Endothelial cell of umbilical vein (primary cell): ENCODE data around the gene SKA1. TPM values are rescaled to one million over a fixed set of nuclear protein-coding genes. Genes with fewer than 3 reads are reported as not detected.

ENCODE experiments used
- BruUV-seq: library from RNA; stranded (reverse); fragments of 400-500 nt; replicated peaks from 2 replicates; lab custom pipeline; 2021; lab: Mats Ljungman, UMichigan
- CTCF ChIA-PET: fragments of 300-600, 350-600 bp; sonication (Branson Sonifier 250); formaldehyde crosslinking; loops from one replicate; lab custom pipeline; 2021; ENCODE audit warnings: antibody characterized with exemption, inconsistent platforms; lab: Charles Lee
- POLR2A ChIA-PET: fragments of 300-600, 350-600 bp; sonication (Branson Sonifier 250); formaldehyde crosslinking; loops from one replicate; lab custom pipeline; 2021; ENCODE audit warnings: antibody characterized with exemption, inconsistent platforms; lab: Charles Lee
- DNase-seq: peaks from one replicate; pipeline ENCODE4 v3.0.0-alpha.2; 2011; ENCODE audit warnings: low read depth, low spot score
- FAIRE-seq: peaks from 2 replicates; lab custom pipeline; 2011; peaks lifted over from hg19 to GRCh38; lab: Jason Lieb, UNC
- H2AFZ ChIP-seq: 2 replicates; pipeline ENCODE4 v1.6.0; 2012; ENCODE audit warnings: low read depth, low read length, control low read depth, inconsistent platforms
- H3K27ac ChIP-seq: 2 replicates; pipeline ENCODE4 v1.5.1; 2011; ENCODE audit warnings: low read depth, mild to moderate bottlenecking, control low read depth, low read length, moderate library complexity; ENCODE audit not compliant: insufficient read depth
- H3K27me3 ChIP-seq, 2 experiments: 2 replicates each; pipeline versions ENCODE4 v1.6.0 to v1.6.1; 2011; ENCODE audit warnings: low read length in 2 of 2, mixed read lengths in 1 of 2; ENCODE audit not compliant: control insufficient read depth in 2 of 2, insufficient read depth in 2 of 2
- H3K36me3 ChIP-seq, 2 experiments: 2 replicates in 1 of 2; 3 replicates in 1 of 2; pipeline ENCODE4 v1.5.1; 2011; ENCODE audit warnings: low read length in 2 of 2, mild to moderate bottlenecking in 1 of 2, moderate library complexity in 1 of 2; ENCODE audit not compliant: control insufficient read depth in 2 of 2, insufficient read depth in 2 of 2; ENCODE audit errors: extremely low read depth in 1 of 2
- H3K4me1 ChIP-seq: 3 replicates; pipeline ENCODE4 v1.5.1; 2011; ENCODE audit warnings: mild to moderate bottlenecking, low read length; ENCODE audit not compliant: control insufficient read depth, insufficient read depth; ENCODE audit errors: extremely low read depth
- H3K4me2 ChIP-seq: 2 replicates; pipeline ENCODE4 v1.6.1; 2011; ENCODE audit warnings: low read length, control low read depth, mixed read lengths; ENCODE audit not compliant: insufficient read depth
- H3K4me3 ChIP-seq, 3 experiments: fragments of 200-600 bp in 1 of 3; sonication (generic), shearing (Covaris generic) in 1 of 3; replicated peaks in 1 of 3; 2 replicates each; pipeline ENCODE4 v1.5.1; 2011 to 2016; ENCODE audit warnings: control low read depth in 3 of 3, low read length in 3 of 3, mild to moderate bottlenecking in 2 of 3, inconsistent platforms in 1 of 3, low read depth in 1 of 3, moderate library complexity in 1 of 3; ENCODE audit not compliant: insufficient read depth in 1 of 3
- H3K79me2 ChIP-seq: 2 replicates; pipeline ENCODE4 v1.6.0; 2012; ENCODE audit warnings: low read length, inconsistent platforms; ENCODE audit not compliant: control insufficient read depth, insufficient read depth
- H3K9ac ChIP-seq: replicated peaks from 2 replicates; pipeline ENCODE3; 2011; ENCODE audit warnings: low read length, control low read depth; ENCODE audit not compliant: insufficient read depth; ENCODE audit errors: extremely low read depth
- H3K9me1 ChIP-seq: replicated peaks from 3 replicates; pipeline ENCODE4 v1.6.0; 2011; ENCODE audit warnings: mild to moderate bottlenecking, low read length; ENCODE audit not compliant: control insufficient read depth, insufficient read depth; ENCODE audit errors: extremely low read depth
- H3K9me3 ChIP-seq: replicated peaks from 2 replicates; pipeline ENCODE4 v1.5.1; 2012; ENCODE audit warnings: low read length, inconsistent platforms; ENCODE audit not compliant: control insufficient read depth, insufficient read depth
- H4K20me1 ChIP-seq: replicated peaks from 2 replicates; pipeline ENCODE3; 2011; ENCODE audit warnings: mild to moderate bottlenecking, low read length; ENCODE audit not compliant: control insufficient read depth, insufficient read depth; ENCODE audit errors: extremely low read depth
- CTCF ChIP-seq, 2 donors: IDR thresholded peaks; 1 replicate in 1 of 2; 2 replicates in 1 of 2; pipeline ENCODE4 v1.5.1; 2011; ENCODE audit warnings: low read length in 2 of 2, mild to moderate bottlenecking in 2 of 2, moderate library complexity in 2 of 2, control low read depth in 1 of 2, inconsistent platforms in 1 of 2, low read depth in 1 of 2; ENCODE audit not compliant: insufficient read depth in 1 of 2; ENCODE audit errors: extremely low read depth in 1 of 2
- EZH2 ChIP-seq: IDR thresholded peaks from 2 replicates; pipeline ENCODE4 v1.6.1; 2012; ENCODE audit warnings: borderline replicate concordance, low read depth, mild to moderate bottlenecking, moderate library complexity, low read length, inconsistent platforms; ENCODE audit not compliant: severe bottlenecking
- FOS ChIP-seq: IDR thresholded peaks from 2 replicates; pipeline ENCODE4 v1.6.1; 2011; ENCODE audit warnings: mild to moderate bottlenecking, low read length, moderate library complexity, borderline replicate concordance; ENCODE audit not compliant: insufficient read depth
- GATA2 ChIP-seq: IDR thresholded peaks from 2 replicates; pipeline ENCODE4 v1.7.0; 2011; ENCODE audit warnings: low read depth, mild to moderate bottlenecking, moderate library complexity, mixed read lengths, low read length; ENCODE audit not compliant: insufficient read length, insufficient read depth
- JUN ChIP-seq: IDR thresholded peaks from 2 replicates; pipeline ENCODE4 v1.6.1; 2011; ENCODE audit warnings: borderline replicate concordance, low read depth; ENCODE audit not compliant: insufficient read length, insufficient read depth
- MAX ChIP-seq: IDR thresholded peaks from 2 replicates; pipeline ENCODE4 v1.6.1; 2011; ENCODE audit not compliant: insufficient read depth, insufficient read length
- MYC ChIP-seq: IDR thresholded peaks from one replicate; pipeline ENCODE4 v1.6.1; 2011; ENCODE audit warnings: mild to moderate bottlenecking, low read depth, low read length
- POLR2A ChIP-seq: IDR thresholded peaks from 2 replicates; pipeline ENCODE4 v1.6.1; 2012; ENCODE audit warnings: low read depth, mild to moderate bottlenecking, control low read depth, low read length
- POLR2AphosphoS5 ChIP-seq: IDR thresholded peaks from 2 replicates; pipeline ENCODE4 v1.6.1; 2012; ENCODE audit warnings: low read depth, mild to moderate bottlenecking, control low read depth, low read length, moderate library complexity; ENCODE audit not compliant: insufficient read depth
- dilution Hi-C: fragments of 300-500 bp; cut with MboI; formaldehyde crosslinking; loops from one replicate; pipeline ENCODE4 v1.15.0; 2019; ENCODE audit warnings: low sequenced_read_pairs; ENCODE audit not compliant: extremely low pct_ligation_motif_present
- intact Hi-C: fragments of 100-400 bp; cut with micrococcal nuclease; formaldehyde crosslinking; loops from one replicate; pipeline ENCODE4 v1.10.0; 2022
- polyA plus RNA-seq, 4 experiments: library from polyadenylated mRNA; depleted of rRNA in 3 of 4; stranded (reverse) in 3 of 4; unstranded in 1 of 4; fragments of >200 nt; gene quantifications; 2 replicates each; pipeline versions ENCODE4 v1.2.1 to v1.2.3, GENCODE V29; 2011 to 2012; ENCODE audit warnings: missing spikeins in 1 of 4
- total RNA-seq: library from RNA; stranded (reverse); gene quantifications from 2 replicates; pipeline ENCODE4 v1.2.3, GENCODE V29; 2021

Gene SKA1
- total and polyA plus RNA-seq, 2 donors (not counting 3 experiments of a cell fraction or from before 2014, with no cell fraction given): 8.7 to 23.9 TPM

GRCh38 chr18:50338715-50339114, 36.1 kb upstream of the SKA1 start:
- H3K36me3 ChIP-seq: no peaks in the 10 kb centered on the region
- H3K9me3 ChIP-seq: no peaks in the 10 kb centered on the region
- no peak for TF ChIP-seq EZH2
- TF ChIP-seq POLR2A: no peak
- no peak for TF ChIP-seq GATA2
- no peak for TF ChIP-seq FOS
- TF ChIP-seq JUN: no peak
- TF ChIP-seq POLR2AphosphoS5: no peak
- no peak for TF ChIP-seq MYC
- no peak for TF ChIP-seq MAX
- no peak for TF ChIP-seq CTCF (IDR thresholded peaks at IDR 0.05; ENCODE audit: extremely low read depth in 1 of 2, insufficient read depth in 1 of 2, low read depth in 1 of 2, low read length in 2 of 2)
- H3K9me1 ChIP-seq: no peaks in the 10 kb centered on the region
- no peaks in the 10 kb centered on the region for H4K20me1 ChIP-seq
- no TSS peak for BruUV-seq
- no peaks in the 10 kb centered on the region for H3K4me1 ChIP-seq
- H3K4me3 ChIP-seq: no peak overlapping the region
- no peak overlapping the region for H3K9ac ChIP-seq
- peaks cover 2 to 3% of the 10 kb centered on the region in 2 experiments for H3K27me3 ChIP-seq
- intact Hi-C loops: no loop called here
- H3K4me2 ChIP-seq: no peak overlapping the region
- CTCF ChIA-PET: interaction anchor here (0.6 kb wide), 1 partner anchor 186 kb away, joined by 3 read pairs; no protein-coding TSS in a partner anchor
- H2AFZ ChIP-seq: no peak overlapping the region
- no peaks in the 10 kb centered on the region for H3K79me2 ChIP-seq
- dilution Hi-C loops: no loop called here
- FAIRE-seq (no peak), DNase-seq (no peak)
- POLR2A ChIA-PET: no interaction called here
- H3K27ac ChIP-seq: no peak overlapping the region
